ENCODE results near the gene DCLRE1A.

DNA sequence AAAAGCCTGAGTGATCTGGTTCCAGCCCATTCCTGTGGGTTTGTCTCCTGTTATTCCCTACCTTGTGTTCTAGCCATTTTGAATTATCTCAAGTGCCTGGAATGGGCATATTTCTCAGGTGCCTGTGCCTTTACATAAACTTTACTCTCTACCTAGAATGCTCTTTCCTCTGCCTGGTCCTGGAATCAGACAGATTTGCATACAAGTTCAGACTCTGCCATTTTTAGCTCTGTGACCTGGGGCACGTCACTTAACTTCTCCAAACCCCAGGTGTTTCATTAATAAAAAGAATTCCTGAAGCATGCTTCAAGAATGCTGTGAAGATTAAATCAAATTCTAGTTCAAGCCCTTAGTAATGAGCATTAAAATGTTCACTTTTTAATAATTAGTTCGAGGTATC, 7.8 kb downstream of the DCLRE1A start:
- TF ChIP-seq, protein P1, sequence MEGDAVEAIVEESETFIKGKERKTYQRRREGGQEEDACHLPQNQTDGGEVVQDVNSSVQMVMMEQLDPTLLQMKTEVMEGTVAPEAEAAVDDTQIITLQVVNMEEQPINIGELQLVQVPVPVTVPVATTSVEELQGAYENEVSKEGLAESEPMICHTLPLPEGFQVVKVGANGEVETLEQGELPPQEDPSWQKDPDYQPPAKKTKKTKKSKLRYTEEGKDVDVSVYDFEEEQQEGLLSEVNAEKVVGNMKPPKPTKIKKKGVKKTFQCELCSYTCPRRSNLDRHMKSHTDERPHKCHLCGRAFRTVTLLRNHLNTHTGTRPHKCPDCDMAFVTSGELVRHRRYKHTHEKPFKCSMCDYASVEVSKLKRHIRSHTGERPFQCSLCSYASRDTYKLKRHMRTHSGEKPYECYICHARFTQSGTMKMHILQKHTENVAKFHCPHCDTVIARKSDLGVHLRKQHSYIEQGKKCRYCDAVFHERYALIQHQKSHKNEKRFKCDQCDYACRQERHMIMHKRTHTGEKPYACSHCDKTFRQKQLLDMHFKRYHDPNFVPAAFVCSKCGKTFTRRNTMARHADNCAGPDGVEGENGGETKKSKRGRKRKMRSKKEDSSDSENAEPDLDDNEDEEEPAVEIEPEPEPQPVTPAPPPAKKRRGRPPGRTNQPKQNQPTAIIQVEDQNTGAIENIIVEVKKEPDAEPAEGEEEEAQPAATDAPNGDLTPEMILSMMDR (IDR thresholded peaks at IDR 0.05; ENCODE audit: poor library complexity) = no peak
- no peak for TF ChIP-seq EZH2phosphoT487 (IDR thresholded peaks at IDR 0.05; ENCODE audit: low read depth, severe bottlenecking, unreplicated experiment)
